MG63 (cell line): ENCODE data around the gene PTPRC. TPM values are rescaled to one million over a fixed set of nuclear protein-coding genes. Genes with fewer than 3 reads are reported as not detected.
"Not testable (repeated sequence)": the region's sequence is repeated elsewhere in the genome, so short reads cannot be mapped to it uniquely, and the experiment has no call there.

Experiments
- DNase-seq: peaks from one replicate; pipeline ENCODE4 v3.0.0-alpha.2; 2020
- H3K27me3 ChIP-seq: fragments of 250-450 bp; sonication (Bioruptor Pico); 2 replicates; pipeline ENCODE4 v1.5.1; 2020; ENCODE audit warnings: mild to moderate bottlenecking, moderate library complexity
- H3K36me3 ChIP-seq: fragments of 250-450 bp; sonication (Bioruptor Pico); 2 replicates; pipeline ENCODE4 v1.5.1; 2020; ENCODE audit warnings: mild to moderate bottlenecking, moderate library complexity
- H3K4me3 ChIP-seq: fragments of 250-450 bp; sonication (Bioruptor Pico); 2 replicates; pipeline ENCODE4 v1.5.1; 2020; ENCODE audit warnings: mild to moderate bottlenecking, moderate library complexity
- H3K9me3 ChIP-seq: fragments of 250-450 bp; sonication (Bioruptor Pico); 2 replicates; pipeline ENCODE4 v1.5.1; 2020; ENCODE audit warnings: mild to moderate bottlenecking, moderate library complexity
- total RNA-seq: library from RNA; depleted of rRNA; stranded (reverse); fragments of >200 nt; shearing (Covaris generic); gene quantifications from 2 replicates; pipeline ENCODE4 v1.2.3, GENCODE V29; 2014; ENCODE audit warnings: low replicate concordance; rRNA removed

Gene PTPRC, protein sequence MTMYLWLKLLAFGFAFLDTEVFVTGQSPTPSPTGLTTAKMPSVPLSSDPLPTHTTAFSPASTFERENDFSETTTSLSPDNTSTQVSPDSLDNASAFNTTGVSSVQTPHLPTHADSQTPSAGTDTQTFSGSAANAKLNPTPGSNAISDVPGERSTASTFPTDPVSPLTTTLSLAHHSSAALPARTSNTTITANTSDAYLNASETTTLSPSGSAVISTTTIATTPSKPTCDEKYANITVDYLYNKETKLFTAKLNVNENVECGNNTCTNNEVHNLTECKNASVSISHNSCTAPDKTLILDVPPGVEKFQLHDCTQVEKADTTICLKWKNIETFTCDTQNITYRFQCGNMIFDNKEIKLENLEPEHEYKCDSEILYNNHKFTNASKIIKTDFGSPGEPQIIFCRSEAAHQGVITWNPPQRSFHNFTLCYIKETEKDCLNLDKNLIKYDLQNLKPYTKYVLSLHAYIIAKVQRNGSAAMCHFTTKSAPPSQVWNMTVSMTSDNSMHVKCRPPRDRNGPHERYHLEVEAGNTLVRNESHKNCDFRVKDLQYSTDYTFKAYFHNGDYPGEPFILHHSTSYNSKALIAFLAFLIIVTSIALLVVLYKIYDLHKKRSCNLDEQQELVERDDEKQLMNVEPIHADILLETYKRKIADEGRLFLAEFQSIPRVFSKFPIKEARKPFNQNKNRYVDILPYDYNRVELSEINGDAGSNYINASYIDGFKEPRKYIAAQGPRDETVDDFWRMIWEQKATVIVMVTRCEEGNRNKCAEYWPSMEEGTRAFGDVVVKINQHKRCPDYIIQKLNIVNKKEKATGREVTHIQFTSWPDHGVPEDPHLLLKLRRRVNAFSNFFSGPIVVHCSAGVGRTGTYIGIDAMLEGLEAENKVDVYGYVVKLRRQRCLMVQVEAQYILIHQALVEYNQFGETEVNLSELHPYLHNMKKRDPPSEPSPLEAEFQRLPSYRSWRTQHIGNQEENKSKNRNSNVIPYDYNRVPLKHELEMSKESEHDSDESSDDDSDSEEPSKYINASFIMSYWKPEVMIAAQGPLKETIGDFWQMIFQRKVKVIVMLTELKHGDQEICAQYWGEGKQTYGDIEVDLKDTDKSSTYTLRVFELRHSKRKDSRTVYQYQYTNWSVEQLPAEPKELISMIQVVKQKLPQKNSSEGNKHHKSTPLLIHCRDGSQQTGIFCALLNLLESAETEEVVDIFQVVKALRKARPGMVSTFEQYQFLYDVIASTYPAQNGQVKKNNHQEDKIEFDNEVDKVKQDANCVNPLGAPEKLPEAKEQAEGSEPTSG (N-terminal part only)
- 7.0 and 12.1 TPM in 2 replicates for total RNA-seq

DNA sequence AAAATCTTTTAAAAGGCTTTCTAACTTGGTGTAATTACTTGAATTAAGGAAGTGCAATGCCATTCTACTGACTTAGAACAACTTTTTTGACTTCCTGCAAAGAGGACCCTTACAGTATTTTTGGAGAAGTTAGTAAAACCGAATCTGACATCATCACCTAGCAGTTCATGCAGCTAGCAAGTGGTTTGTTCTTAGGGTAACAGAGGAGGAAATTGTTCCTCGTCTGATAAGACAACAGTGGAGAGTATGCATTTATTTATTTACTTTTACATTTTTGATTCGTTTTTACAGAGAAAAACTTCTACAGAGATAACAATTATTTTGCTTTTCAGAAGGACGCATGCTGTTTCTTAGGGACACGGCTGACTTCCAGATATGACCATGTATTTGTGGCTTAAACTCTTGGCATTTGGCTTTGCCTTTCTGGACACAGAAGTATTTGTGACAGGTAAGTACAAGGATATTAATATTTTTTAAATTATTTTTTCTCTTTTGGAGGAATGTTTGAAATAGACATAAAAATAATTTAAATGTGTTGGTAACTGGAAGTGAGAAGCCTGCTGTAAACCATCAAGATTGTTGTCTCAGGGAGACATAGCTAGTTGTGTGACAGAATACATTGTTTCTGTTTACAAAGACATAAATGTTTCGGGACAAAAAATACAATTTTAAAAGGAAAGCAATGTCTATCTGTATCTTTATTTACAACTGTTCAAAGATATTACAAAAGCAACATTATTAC, at the start of gene PTPRC:
TSS of gene PTPRC (plus strand) at position 147 of the 742 bp plus-strand sequence. CDS start at position 376, 229 bp downstream.
- H3K36me3 ChIP-seq = no peaks in the 10 kb centered on the region
- no peak for DNase-seq
- no peaks in the 10 kb centered on the region for H3K27me3 ChIP-seq
- no peak within 1 kb of the TSS for H3K4me3 ChIP-seq
- peaks cover 3% of the 10 kb centered on the region; the same call in 1 of the 2 replicates for H3K9me3 ChIP-seq

DNA sequence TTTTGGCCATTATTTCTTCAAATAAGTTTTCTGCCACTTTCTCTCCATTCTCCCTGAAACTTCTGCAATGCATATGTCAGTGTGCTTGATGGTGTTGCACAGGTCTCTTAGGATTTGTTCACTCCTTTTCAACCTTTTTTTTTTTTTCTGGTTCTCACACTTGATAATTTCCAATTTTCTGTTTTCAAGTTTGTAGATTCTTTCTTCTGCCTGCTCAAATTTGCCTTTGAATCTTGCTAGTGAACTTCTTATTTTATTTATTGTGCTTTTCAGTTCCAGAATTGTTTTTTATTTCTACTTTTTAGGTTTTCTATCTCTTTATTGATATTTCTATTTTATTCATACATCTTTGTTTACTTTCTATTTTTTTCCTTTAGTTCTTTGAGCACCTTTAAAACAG, 48.4 kb upstream of the PTPRC start:
- DNase-seq = no peak
- Histone ChIP-seq H3K9me3 (peaks cover 27% of the 10 kb centered on the region), H3K36me3 (no peaks in the 10 kb centered on the region), H3K27me3 (no peaks in the 10 kb centered on the region), H3K4me3 (no peak overlapping the region)

DNA sequence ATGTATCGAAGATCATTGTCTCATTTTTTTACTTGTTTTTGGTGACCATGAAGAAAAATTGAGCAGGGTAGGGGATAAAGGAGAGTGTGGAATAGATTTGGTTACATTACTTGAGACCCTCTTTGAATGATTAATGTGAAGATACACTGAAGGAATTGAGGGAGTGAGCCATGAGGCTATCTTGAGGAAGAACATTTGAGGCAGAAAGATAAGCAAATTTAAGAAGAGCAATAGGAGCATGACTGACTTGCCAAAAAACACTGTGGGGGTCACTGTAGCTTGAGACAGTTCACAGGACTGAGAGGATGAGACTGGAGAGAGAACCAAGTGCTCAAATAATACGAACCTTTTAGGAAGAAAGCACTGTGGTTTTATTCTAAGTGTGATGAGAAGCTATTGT, 43.1 kb upstream of the PTPRC start:
- Histone ChIP-seq H3K9me3 (peaks cover 2% of the 10 kb centered on the region; the same call in 1 of the 2 replicates), H3K4me3 (no peak overlapping the region), H3K27me3 (no peaks in the 10 kb centered on the region), H3K36me3 (no peaks in the 10 kb centered on the region)
- no peak for DNase-seq

DNA sequence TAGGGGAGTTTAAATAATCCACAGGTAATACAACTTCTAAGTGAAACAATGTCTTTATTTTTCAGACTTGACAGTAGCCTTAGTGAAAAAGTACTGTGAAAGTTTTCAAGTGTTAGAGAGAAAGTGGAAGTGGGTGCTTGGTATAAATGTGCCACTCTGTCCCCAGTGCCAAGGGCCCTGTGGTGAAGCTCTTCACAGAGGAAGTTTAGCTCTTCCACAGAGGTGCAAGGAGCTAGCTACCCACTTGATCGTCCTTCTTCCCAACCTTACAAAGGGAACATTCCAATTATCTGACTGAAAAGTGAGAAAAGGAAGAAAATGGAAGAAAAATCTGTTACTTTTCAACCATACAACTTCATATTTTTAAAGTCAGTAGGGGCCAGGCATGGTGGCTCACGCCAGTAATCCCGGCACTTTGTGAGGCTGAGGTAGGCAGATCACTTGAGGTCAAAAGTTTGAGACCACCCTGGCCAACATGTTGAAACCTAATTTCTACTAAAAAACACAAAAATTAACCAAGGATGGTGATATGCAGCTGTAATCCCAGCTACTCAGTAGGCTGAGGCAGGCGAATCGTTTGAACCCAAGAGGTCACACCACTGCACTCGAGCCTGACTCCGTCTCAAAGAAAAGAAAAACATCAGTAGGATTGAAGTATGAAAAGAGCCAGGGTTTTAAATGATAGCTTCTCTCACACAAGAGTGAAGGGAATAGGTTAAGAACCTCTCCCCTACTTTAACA, 41.0 kb upstream of the PTPRC start:
- H3K36me3 ChIP-seq = no peaks in the 10 kb centered on the region
- no peak for DNase-seq
- H3K4me3 ChIP-seq = no peak overlapping the region
- 0 out of 2 replicates have a peak, but pooled peaks cover 2% of the 10 kb centered on the region for H3K9me3 ChIP-seq
- no peaks in the 10 kb centered on the region for H3K27me3 ChIP-seq

DNA sequence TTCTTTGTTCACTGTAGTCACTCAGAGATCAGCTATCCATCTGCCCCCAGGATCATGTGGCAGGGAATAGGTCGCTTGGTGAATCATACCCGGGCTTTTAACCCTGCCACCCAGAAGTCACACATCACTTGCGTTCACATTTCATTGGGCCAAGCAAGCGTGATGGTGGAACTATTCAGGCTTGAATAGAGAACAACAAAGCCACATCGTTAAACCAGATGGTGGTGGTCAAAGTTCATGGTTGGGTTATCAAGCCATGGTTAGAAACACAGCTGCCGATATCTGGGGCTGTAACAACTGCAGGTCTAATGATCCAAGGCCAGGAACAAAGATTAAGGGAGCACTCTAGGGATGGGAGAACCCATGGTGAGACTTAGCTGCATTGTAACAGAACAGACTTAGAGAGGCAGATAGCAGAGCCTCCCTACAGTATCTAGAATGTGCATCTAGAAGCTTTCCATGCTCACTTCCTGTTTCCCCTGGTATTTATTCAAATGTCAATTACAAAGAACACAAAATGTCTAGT, 40.0 kb upstream of the PTPRC start:
- 0 out of 2 replicates have a peak, but pooled peaks cover 2% of the 10 kb centered on the region for H3K9me3 ChIP-seq
- no peak overlapping the region for H3K4me3 ChIP-seq
- no peaks in the 10 kb centered on the region for H3K36me3 ChIP-seq
- DNase-seq = no peak
- no peaks in the 10 kb centered on the region for H3K27me3 ChIP-seq

DNA sequence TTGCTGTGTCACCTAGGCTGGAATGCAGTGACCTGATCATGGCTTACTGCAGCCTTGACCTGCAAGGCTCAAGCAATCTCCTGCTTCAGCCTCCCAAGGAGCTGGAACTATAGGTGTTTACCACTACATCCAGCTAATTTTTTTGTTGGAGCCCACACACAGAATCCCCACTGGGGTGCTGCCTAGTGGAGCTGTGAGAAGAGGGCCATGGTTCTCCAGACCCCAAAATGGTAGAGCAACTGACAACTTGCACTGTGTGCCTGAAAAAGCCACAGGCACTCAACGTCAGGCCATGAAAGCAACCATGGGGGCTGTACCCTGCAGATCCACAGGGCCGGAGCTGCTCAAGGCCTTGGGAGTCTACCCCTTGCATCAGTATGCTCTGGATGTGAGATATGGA, 39.1 kb upstream of the PTPRC start:
- Histone ChIP-seq H3K36me3 (no peaks in the 10 kb centered on the region), H3K9me3 (no peaks in the 10 kb centered on the region), H3K4me3 (no peak overlapping the region), H3K27me3 (no peaks in the 10 kb centered on the region)
- DNase-seq = no peak

DNA sequence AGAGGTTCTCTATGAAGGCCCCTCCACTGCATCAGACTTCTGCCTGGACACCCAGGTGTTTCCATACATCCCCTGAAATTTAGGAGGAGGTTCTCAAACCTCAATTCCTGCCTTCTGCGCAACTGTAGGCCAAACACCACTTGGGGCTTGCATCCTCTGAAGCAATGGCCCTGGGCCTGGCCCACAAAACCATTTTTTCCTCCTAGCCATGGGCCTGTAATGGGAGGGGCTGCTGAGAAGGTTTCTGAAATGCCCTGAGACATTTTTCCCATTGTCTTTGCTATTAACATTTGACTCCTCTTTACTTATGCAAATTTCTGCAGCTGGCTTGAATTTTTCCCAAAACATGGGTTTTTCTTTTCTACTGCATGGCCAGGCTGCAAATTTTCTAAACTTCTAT, 37.9 kb upstream of the PTPRC start:
- H3K9me3 ChIP-seq = no peaks in the 10 kb centered on the region
- H3K4me3 ChIP-seq = no peak overlapping the region
- DNase-seq = no peak
- no peaks in the 10 kb centered on the region for H3K27me3 ChIP-seq
- no peaks in the 10 kb centered on the region for H3K36me3 ChIP-seq

DNA sequence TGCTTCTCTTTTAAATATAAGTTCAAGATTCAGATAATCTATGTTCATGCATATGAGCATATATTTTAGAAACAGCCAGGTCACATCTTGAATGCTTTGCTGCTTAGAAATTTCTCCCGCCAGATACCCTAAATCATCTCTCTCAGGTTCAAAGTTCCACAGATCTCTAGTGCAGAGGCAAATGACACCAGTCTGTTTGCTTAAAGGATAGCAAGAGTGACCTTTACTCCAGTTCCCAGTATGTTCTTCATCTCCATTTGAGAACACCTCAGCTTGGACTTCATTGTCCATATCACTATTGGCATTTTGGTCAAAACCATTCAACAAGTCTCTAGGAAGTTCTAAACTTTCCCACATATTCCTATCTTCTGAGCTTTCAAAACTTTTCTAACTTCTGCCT, 37.5 kb upstream of the PTPRC start:
- not testable (repeated sequence) for H3K9me3 ChIP-seq, H3K36me3 ChIP-seq, H3K27me3 ChIP-seq, H3K4me3 ChIP-seq, DNase-seq

DNA sequence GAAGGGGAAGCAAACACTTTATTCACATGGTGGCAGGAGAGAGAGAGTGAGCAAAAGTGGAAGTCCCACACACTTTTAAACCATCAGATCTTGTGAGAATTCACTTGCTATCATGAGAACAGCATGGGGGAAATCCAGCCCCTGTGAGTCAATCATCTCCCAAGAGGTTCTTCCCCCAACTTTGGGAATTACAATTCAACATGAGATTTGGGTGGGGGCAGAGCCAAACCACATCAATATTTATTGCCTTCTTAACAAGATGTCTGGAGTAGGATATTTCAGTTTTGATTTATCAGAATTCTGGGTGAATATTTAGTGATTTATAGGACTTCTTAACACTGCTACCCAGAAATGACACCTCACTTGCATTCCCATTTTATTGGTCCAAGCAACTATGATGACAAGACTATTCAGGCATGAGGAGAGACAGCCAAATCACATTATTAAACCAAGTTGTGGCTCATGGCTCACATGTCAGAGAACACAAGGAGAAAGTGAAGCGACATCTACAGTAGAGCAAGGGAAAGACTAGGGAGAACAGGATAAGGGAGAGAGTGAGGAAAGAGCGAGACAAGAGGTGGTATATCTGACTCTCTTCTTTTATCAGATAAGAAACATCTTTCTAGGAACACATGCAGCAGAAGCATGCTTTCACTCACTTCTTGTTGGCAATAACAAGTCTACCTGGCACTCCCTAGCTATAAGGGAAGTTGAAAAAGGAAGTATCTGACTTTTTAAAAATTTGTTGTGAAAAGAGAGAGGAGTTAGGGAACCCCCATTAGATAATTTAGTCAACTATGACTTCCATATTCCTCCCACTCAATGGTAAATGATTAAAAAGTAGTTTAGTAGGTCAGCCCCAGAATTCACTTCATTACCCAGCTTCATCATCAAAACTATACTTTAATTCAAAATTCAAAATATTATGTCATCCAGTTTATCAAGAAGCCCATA, 36.6 kb upstream of the PTPRC start:
- no peak for DNase-seq
- no peaks in the 10 kb centered on the region for H3K9me3 ChIP-seq

DNA sequence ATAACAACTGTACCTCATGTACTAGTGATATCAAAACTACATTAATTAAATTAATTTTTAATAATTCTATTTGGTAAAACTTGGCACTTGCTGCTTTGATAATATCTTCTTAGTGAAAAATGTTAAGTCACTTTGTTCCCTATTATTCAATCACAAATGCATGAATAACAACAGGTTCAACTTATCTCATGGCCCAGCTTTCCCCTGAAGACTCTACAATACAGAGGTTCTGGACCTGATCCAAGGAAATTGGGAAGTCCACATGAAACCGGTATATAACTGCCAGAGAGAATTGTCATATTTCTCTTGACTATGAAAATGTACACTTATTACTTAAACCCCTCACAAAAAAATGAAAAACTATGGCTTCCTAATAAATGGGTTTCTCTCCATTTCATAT, 33.9 kb upstream of the PTPRC start:
- H3K4me3 ChIP-seq = no peak overlapping the region
- DNase-seq = no peak
- H3K36me3 ChIP-seq = no peaks in the 10 kb centered on the region
- H3K27me3 ChIP-seq = no peaks in the 10 kb centered on the region
- no peaks in the 10 kb centered on the region for H3K9me3 ChIP-seq

More for the DNA sequence above, 36.6 kb upstream of the PTPRC start:
- Histone ChIP-seq H3K36me3 (no peaks in the 10 kb centered on the region), H3K4me3 (no peak overlapping the region), H3K27me3 (no peaks in the 10 kb centered on the region)

DNA sequence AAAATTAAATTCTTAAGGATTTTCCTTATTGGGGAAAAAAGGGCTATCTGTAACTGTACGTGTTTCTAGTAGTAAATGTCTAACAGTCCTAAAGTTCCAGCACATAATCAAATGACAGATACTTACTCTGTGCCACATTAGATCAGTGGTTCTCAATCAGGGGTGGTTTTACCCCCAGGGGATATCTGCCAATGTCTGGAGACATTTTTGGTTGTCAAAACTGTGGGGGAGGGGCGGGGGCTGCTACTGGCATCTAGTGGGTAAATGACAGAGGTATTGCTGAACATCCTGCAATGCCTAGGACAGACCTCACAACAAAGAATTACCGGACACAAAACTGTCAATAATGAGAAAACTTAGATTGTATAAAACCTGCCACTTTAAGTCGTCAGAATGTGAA, 33.4 kb upstream of the PTPRC start:
- DNase-seq = no peak
- no peaks in the 10 kb centered on the region for H3K27me3 ChIP-seq

DNA sequence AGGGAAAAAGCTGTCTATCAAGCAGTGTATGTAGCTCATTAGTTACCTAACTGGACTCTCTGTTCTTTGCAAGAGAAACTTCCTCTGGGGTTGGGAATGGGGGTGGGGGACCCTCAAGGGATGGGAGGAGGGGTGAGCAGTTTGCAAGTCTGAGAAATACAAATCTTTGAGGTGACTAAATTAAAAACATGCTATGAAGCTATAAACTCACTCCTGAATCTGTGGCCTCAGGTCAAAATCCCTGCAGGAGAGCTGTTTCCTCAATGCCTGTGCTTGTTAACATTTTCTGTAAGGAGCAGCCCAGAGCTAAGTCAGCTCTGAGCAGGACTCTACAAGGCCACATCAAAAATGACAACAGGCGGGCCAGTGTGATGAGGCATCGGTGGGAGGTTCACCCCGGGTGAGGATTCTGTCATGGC, 32.8 kb upstream of the PTPRC start:
- Histone ChIP-seq H3K36me3 (no peaks in the 10 kb centered on the region), H3K4me3 (no peak overlapping the region), H3K27me3 (no peaks in the 10 kb centered on the region), H3K9me3 (no peaks in the 10 kb centered on the region)
- DNase-seq = no peak

More for the DNA sequence above, 33.4 kb upstream of the PTPRC start:
- Histone ChIP-seq H3K4me3 (no peak overlapping the region), H3K36me3 (no peaks in the 10 kb centered on the region), H3K9me3 (no peaks in the 10 kb centered on the region)

DNA sequence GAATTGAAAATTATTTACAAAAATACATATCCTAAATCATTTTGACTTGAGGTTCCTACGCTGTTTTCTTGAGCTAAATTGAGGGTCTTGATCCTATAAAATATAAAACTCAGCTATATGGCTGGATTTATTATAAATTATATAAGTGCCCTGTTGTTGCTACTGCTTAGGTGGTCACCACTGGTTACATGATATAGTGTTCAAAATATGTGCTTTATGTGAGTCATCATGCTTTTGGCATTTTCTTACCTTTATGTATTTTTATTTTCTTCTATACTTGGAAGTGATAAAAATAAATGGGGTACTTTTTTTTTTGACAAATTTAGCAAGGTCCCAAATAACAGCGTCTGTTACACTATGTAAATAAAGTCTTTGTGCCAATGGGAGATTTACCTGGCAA, 31.1 kb upstream of the PTPRC start:
- no peaks in the 10 kb centered on the region for H3K9me3 ChIP-seq
- H3K4me3 ChIP-seq = no peak overlapping the region
- no peaks in the 10 kb centered on the region for H3K27me3 ChIP-seq
- DNase-seq = no peak
- H3K36me3 ChIP-seq = no peaks in the 10 kb centered on the region

DNA sequence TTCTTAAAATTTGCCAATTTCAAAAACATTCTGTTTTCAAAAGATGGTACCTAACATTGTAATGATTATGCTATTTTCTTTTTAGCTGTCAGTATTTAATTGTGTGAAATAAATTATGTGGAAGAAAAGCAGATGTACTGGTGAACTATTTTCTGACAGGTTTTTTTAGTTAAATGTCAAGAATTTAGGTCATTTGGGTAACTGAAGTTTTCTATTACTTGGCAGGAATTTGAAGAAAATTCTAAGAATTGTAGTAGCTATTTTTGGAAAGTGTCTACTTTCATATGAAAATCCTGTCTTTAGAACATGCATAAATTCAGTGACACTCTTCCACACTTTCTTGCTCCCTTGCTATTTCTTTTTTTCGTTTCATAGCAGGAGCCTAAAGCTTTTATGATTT, 28.5 kb upstream of the PTPRC start:
- DNase-seq = no peak
- no peaks in the 10 kb centered on the region for H3K36me3 ChIP-seq
- H3K9me3 ChIP-seq = no peaks in the 10 kb centered on the region; the same call in 1 of the 2 replicates
- H3K4me3 ChIP-seq = no peak overlapping the region
- no peaks in the 10 kb centered on the region for H3K27me3 ChIP-seq
